Dendritic cell treated with granulocyte-macrophage colony-stimulating factor and Interleukin-4, amounts not matched to agents 40 ng/mL and 50 ng/mL, for 4 days (primary cell): ENCODE data around the gene GUCA2B.

Experiments
- H3K27ac Mint-ChIP-seq: one replicate; pipeline ENCODE4 v1.8.0; 2022; ENCODE audit warnings: mild to moderate bottlenecking, mixed read lengths
- H3K27me3 Mint-ChIP-seq: one replicate; pipeline ENCODE4 v1.8.0; 2022; ENCODE audit warnings: mild to moderate bottlenecking, mixed read lengths
- H3K36me3 Mint-ChIP-seq: one replicate; pipeline ENCODE4 v1.8.0; 2022; ENCODE audit warnings: low read depth, mixed read lengths
- H3K4me1 Mint-ChIP-seq: one replicate; pipeline ENCODE4 v1.8.0; 2022; ENCODE audit warnings: low read depth, mixed read lengths
- H3K4me3 Mint-ChIP-seq: one replicate; pipeline ENCODE4 v1.8.0; 2022; ENCODE audit warnings: mild to moderate bottlenecking, moderate library complexity, mixed read lengths
- H3K9me3 Mint-ChIP-seq: one replicate; pipeline ENCODE4 v1.8.0; 2022; ENCODE audit warnings: mixed read lengths
- intact Hi-C: fragments of 100-400 bp; cut with micrococcal nuclease; formaldehyde crosslinking; loops from one replicate; pipeline ENCODE4 v1.15.0; 2022

Gene GUCA2B

GRCh38 chr1:42146626-42147320 lies 6.4 kb upstream of the GUCA2B start:
- intact Hi-C loops = no loop called here
- H3K4me3 Mint-ChIP-seq = no peak overlapping the region
- H3K27ac Mint-ChIP-seq = no peak overlapping the region
- H3K27me3 Mint-ChIP-seq = peaks cover 4% of the 10 kb centered on the region
- peaks cover 6% of the 10 kb centered on the region for H3K4me1 Mint-ChIP-seq
- H3K36me3 Mint-ChIP-seq = no peaks in the 10 kb centered on the region
- no peaks in the 10 kb centered on the region for H3K9me3 Mint-ChIP-seq

GRCh38 chr1:42148166-42148565 lies 5.0 kb upstream of the GUCA2B start:
- Mint-ChIP-seq H3K27me3 (peaks cover 4% of the 10 kb centered on the region), H3K27ac (no peak overlapping the region), H3K4me1 (peaks cover 5% of the 10 kb centered on the region), H3K36me3 (no peaks in the 10 kb centered on the region), H3K4me3 (no peak overlapping the region), H3K9me3 (no peaks in the 10 kb centered on the region)
- intact Hi-C loops = no loop called here

- H3K36me3 Mint-ChIP-seq = no peaks in the 10 kb centered on the region
- no peaks in the 10 kb centered on the region for H3K9me3 Mint-ChIP-seq
- intact Hi-C loops = no loop called here
- no peaks in the 10 kb centered on the region for H3K4me1 Mint-ChIP-seq
- H3K27me3 Mint-ChIP-seq = no peaks in the 10 kb centered on the region
- no peak overlapping the region for H3K4me3 Mint-ChIP-seq
- H3K27ac Mint-ChIP-seq = no peak overlapping the region
Observed at GRCh38 chr1:42150651-42151050, 2.6 kb upstream of the GUCA2B start.

- no peaks in the 10 kb centered on the region for H3K9me3 Mint-ChIP-seq
Observed at GRCh38 chr1:42152119-42152518, 1.1 kb upstream of the GUCA2B start.

GRCh38 chr1:42153624-42154023 lies 414 bp downstream of the GUCA2B start:
- H3K36me3 Mint-ChIP-seq = no peaks in the 10 kb centered on the region

More at GRCh38 chr1:42152119-42152518, 1.1 kb upstream of the GUCA2B start:
- no peaks in the 10 kb centered on the region for H3K36me3 Mint-ChIP-seq
- no peaks in the 10 kb centered on the region for H3K27me3 Mint-ChIP-seq
- H3K27ac Mint-ChIP-seq = no peak overlapping the region
- H3K4me1 Mint-ChIP-seq = no peaks in the 10 kb centered on the region
- H3K4me3 Mint-ChIP-seq = no peak overlapping the region
- intact Hi-C loops = no loop called here

DNA sequence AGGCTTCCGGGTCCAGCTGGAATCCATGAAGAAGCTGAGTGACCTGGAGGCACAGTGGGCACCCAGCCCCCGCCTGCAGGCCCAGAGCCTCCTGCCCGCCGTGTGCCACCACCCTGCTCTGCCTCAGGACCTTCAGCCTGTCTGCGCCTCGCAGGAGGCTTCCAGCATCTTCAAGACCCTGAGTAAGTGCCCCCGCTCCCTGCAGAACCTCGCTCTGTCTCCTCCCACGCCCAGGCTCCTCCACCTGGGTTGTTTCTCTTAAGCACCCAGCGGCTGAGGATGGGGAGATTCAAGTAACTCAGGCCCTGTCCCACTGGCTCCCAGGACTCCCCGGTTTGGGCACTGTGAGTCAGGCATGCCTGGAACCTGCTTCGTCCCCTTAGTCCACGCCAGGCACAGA lies 1.5 kb downstream of the GUCA2B start:
- no peak overlapping the region for H3K27ac Mint-ChIP-seq
- H3K27me3 Mint-ChIP-seq = peaks cover 1% of the 10 kb centered on the region
- intact Hi-C loops = no loop called here
- peaks cover 6% of the 10 kb centered on the region for H3K4me1 Mint-ChIP-seq
- no peaks in the 10 kb centered on the region for H3K36me3 Mint-ChIP-seq
- no peaks in the 10 kb centered on the region for H3K9me3 Mint-ChIP-seq
- H3K4me3 Mint-ChIP-seq = no peak overlapping the region

More at GRCh38 chr1:42153624-42154023, 414 bp downstream of the GUCA2B start:
- Mint-ChIP-seq H3K4me3 (no peak overlapping the region), H3K4me1 (peaks cover 6% of the 10 kb centered on the region), H3K9me3 (no peaks in the 10 kb centered on the region), H3K27me3 (no peaks in the 10 kb centered on the region), H3K27ac (no peak overlapping the region)
- intact Hi-C loops = no loop called here

DNA sequence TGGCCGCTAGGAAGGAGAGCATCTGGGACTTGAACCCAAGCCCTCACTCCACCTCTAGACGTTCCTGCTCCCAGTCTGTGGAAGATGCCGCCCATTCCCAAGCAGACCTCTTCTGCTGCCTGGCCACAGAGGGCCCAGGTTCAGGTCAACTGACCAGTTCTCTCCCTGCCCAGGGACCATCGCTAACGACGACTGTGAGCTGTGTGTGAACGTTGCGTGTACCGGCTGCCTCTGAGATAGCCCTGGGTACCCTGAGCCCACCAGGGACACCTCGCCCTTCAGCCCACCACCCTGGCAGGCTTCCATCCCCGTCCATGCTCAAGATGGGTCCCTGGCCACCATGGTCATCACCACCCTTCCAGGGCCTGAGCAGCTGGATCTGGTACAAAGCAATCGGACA lies 2.2 kb downstream of the GUCA2B start:
- Mint-ChIP-seq H3K4me1 (peaks cover 6% of the 10 kb centered on the region), H3K36me3 (no peaks in the 10 kb centered on the region), H3K9me3 (peaks cover under 1% of the 10 kb centered on the region), H3K27ac (no peak overlapping the region), H3K27me3 (peaks cover 1% of the 10 kb centered on the region), H3K4me3 (no peak overlapping the region)
- intact Hi-C loops = no loop called here

GRCh38 chr1:42157667-42158066 lies 4.5 kb downstream of the GUCA2B start:
- H3K36me3 Mint-ChIP-seq = no peaks in the 10 kb centered on the region
- H3K4me1 Mint-ChIP-seq = peaks cover 12% of the 10 kb centered on the region
- peaks cover 7% of the 10 kb centered on the region for H3K9me3 Mint-ChIP-seq
- no peak overlapping the region for H3K4me3 Mint-ChIP-seq
- intact Hi-C loops = no loop called here
- H3K27me3 Mint-ChIP-seq = peaks cover 3% of the 10 kb centered on the region
- no peak overlapping the region for H3K27ac Mint-ChIP-seq

GRCh38 chr1:42158189-42158588 lies 5.0 kb downstream of the GUCA2B start:
- Mint-ChIP-seq H3K27me3 (peaks cover 5% of the 10 kb centered on the region), H3K27ac (no peak overlapping the region), H3K9me3 (peaks cover 7% of the 10 kb centered on the region), H3K36me3 (no peaks in the 10 kb centered on the region), H3K4me3 (no peak overlapping the region), H3K4me1 (peaks cover 12% of the 10 kb centered on the region)
- intact Hi-C loops = no loop called here

GRCh38 chr1:42162181-42162580 lies 9.0 kb downstream of the GUCA2B start:
- Mint-ChIP-seq H3K4me1 (peaks cover 12% of the 10 kb centered on the region), H3K27me3 (peaks cover 5% of the 10 kb centered on the region), H3K9me3 (peaks cover 7% of the 10 kb centered on the region), H3K4me3 (no peak overlapping the region), H3K27ac (no peak overlapping the region), H3K36me3 (no peaks in the 10 kb centered on the region)
- intact Hi-C loops = no loop called here

DNA sequence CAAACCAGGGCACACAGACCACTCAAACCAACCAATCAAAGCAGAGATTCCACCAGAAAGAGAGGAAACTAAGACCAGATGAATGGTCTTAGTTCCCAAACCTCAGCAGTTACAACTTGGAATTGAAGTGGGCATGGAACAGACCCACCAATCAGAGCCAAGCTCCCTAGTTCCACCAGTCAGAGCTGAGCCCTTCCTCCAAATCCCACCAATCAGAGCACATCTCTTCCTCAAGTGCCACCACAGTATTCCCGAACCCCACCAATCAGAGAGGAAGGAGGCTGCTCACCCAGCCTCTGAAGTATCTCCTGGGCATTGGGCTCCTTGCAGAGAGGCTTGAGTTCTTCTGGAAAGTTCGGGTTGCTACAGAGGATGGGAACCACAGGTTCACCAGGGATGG lies 9.9 kb downstream of the GUCA2B start:
- Mint-ChIP-seq H3K27ac (no peak overlapping the region), H3K36me3 (no peaks in the 10 kb centered on the region), H3K4me3 (no peak overlapping the region), H3K9me3 (peaks cover 7% of the 10 kb centered on the region), H3K27me3 (peaks cover 5% of the 10 kb centered on the region), H3K4me1 (peaks cover 11% of the 10 kb centered on the region)
- intact Hi-C loops = no loop called here

DNA sequence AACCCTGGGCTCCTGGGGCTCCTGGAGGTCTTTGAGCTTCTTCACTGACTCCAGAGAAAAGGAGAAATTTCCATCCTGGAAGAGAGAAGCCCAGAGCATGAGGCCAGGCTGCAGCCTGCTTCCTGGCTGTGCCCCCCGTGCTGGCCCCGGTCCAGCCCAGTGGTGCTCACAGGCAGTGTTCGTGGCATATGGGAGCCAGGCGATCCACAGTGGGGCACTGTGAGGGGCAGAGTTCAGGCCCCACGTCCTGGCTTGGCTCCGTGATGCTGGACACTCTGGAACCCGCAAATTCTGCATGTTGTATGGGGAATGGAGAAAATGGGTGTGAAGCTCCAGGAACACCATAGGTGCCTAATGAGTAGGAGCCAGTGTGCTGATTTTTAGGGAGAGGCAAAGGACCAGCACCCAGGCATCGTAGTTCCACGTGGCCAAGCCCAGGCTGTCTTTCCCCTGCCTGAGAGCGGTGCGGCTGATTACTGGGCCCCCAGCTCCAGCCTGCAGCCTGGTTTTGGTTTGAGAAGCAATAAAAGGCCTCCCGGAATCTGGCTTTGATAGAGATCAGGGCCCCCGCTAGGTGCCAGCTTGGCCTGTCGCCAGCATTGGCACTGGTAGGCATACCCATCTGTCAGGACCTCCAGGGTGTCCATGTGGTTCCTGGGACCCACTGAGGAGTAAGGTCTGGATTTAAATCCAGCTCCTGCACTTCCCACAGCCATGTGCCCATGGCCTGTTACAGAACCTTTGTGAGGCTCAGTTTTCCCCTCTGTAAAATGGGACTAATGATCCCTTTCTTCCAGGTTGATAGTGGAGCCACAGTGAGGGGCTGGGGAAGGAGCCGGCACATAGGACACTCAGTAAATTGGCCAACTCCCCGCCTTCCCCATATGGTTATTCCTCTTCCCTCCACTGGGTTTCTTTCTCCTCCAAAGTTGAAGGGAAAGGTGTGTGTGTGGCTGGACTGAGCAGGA lies 10.6 kb downstream of the GUCA2B start:
- peaks cover 5% of the 10 kb centered on the region for H3K27me3 Mint-ChIP-seq
- peaks cover 7% of the 10 kb centered on the region for H3K9me3 Mint-ChIP-seq
- H3K36me3 Mint-ChIP-seq = no peaks in the 10 kb centered on the region
- H3K4me1 Mint-ChIP-seq = peaks cover 18% of the 10 kb centered on the region
- intact Hi-C loops = no loop called here
- no peak overlapping the region for H3K27ac Mint-ChIP-seq
- no peak overlapping the region for H3K4me3 Mint-ChIP-seq

DNA sequence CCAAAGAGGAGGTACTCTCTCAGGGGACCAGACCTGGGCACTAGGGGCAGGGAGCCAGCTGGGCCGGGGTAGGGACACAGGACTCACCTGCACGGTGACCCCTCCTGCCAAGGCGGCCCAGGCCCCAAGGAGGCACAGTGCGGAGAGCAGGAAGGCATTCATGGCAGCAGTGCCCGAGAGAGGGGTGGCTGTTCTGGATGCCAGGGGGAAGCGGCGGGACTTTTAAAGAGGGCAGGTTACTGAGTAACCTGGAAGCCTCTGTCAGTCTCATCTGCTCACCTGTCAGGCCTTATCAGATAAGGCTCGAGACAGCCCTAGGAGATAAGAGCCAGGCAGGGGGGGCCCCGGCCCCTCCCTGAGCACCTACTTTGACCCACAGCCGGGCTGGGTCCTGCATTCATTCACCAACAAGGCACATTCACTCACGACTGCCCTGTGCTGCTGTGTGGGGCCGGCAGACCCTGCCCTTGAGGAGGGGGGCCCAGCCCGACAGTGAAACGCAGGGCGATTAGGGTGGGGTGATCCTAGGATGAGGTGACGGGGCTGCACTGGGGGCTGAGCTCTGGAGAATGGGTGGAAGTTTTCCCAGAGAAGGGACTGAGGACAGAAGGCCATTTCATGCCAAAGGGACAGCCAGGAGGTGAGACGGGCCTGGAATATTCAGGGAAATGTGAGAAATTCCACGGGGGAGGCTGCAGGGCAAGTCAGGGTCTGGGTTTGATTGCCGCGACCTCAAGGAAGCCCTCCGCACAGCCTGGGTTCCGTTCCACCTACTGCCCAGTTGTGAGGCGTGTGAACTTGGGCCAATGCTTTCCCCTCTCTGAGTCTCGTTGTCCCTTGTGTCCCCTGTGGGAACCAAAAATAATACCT lies 11.6 kb downstream of the GUCA2B start, which contains the start of gene GUCA2A:
Gene GUCA2A (minus strand): TSS at position 195 of the 870 bp plus-strand sequence. CDS start 33 bp downstream, at position 162.
- Mint-ChIP-seq H3K36me3 (no peaks in the 10 kb centered on the region), H3K27ac (no peak within 1 kb of the TSS)
- intact Hi-C loops = no loop called here

More for the DNA sequence above, 11.6 kb downstream of the GUCA2B start, which contains the start of gene GUCA2A:
- Mint-ChIP-seq H3K27me3 (peaks cover 3% of the 10 kb centered on the region), H3K4me3 (no peak within 1 kb of the TSS), H3K9me3 (peaks cover 7% of the 10 kb centered on the region), H3K4me1 (peaks cover 20% of the 10 kb centered on the region)
